ENCODE measurements around the gene MARK3.

MARK3 gene

GRCh38 chr14:103549361-103550311, 164.4 kb downstream of the MARK3 start:
- DNase-seq (ENCODE audit: low read depth), result no peak

GRCh38 chr14:103550451-103551337, 165.5 kb downstream of the MARK3 start:
- no peak for DNase-seq (ENCODE audit: low read depth)

- DNase-seq (ENCODE audit: low read depth), result no peak
Measured at GRCh38 chr14:103551338-103551762, 166.1 kb downstream of the MARK3 start.

DNA sequence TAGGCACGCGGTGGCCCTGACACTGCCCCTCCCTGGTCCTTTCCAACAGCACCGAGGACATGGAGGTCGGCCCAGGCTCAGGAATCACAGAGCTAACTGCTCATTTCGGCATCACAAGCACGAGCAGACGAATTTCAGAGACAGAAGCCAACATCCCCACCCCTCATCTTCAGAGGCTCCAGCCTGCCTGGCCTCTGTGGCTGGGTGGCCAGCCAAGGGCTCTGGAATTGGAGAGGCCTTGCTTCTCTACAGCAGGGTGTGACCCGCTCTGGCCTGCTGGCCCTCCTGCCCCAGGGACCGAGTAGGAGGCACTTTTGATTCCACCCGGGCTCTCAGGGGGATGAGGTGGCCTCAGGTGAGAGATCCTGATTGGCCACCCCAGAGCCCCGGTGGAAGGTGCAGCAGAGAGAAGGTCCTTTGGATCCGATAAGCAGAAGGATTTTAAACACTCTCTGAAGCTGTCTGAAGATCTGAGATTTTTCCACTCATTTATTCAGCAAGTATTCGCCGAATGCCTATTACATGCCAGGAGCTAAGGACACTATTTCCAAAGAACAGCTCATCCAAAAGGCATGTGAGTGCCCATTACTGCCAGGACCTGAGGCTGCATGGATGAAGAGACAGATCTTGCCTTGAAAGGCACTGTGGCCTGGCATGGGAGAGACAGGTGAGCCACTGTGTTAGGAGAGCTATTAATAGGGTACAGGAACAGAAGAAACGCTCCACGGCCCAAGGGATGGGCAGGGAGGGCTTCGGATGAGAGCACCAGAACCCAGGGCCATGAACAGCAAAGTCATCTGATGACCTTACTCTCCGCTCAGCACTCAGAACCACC, 167.0 kb downstream of the MARK3 start:
- DNase-seq (ENCODE audit: low read depth), result no peak

DNA sequence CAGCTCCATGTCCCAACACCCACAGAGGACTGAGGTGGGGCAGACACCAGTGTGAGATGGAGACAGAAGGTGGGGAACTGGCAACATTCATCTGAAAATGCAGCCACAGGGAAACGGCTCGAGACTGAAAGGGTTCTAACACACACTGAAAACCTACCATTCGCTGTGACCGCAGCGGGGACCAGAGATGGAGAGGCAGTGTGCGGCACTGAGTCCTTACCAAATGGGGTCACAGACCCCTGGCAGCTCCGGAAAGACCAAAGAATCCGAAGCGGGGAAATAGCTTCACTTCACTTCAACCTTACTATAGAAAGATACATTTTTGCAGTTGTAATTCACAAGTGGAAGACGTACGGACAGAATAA, 167.6 kb downstream of the MARK3 start:
- no peak for DNase-seq (ENCODE audit: low read depth)

Data from stimulated activated CD8-positive, alpha-beta memory T cell treated with anti-CD3 and anti-CD28 coated beads, Interleukin-12 subunit alpha, Interleukin-12 subunit beta, amount 100 ng/mL, for 4 hours (primary cell).